H1 (cell line): ENCODE measurements around the gene COL4A2. TPM values are rescaled to one million over a fixed set of nuclear protein-coding genes. Genes with fewer than 3 reads are reported as not detected.

Experiments
- CTCF ChIA-PET: fragments of 300-600 bp; sonication (Branson Sonifier 250); formaldehyde crosslinking; loops from one replicate; lab custom pipeline; 2021; ENCODE audit not compliant: partially characterized antibody; lab: Charles Lee
- POLR2A ChIA-PET: fragments of 300-600 bp; sonication (Branson Sonifier 250); formaldehyde crosslinking; loops from one replicate; lab custom pipeline; 2021; ENCODE audit warnings: inconsistent platforms; ENCODE audit not compliant: partially characterized antibody; lab: Charles Lee
- DNase-seq, 2 experiments: peaks; one replicate each; pipeline versions ENCODE4 v3.0.0 to v3.0.0-alpha.2; 2010 to 2022; ENCODE audit warnings: low spot score in 2 of 2, low read depth in 1 of 2, mixed read lengths in 1 of 2
- FAIRE-seq: peaks from 2 replicates; lab custom pipeline; 2011; peaks lifted over from hg19 to GRCh38; lab: Jason Lieb, UNC
- H2AFZ ChIP-seq: 2 replicates; pipeline ENCODE4 v1.8.1; 2012; ENCODE audit warnings: low read length, inconsistent platforms
- H2AK5ac ChIP-seq: 2 replicates; pipeline ENCODE4 v1.6.1; 2013; ENCODE audit warnings: low read depth, low read length
- H2BK120ac ChIP-seq: replicated peaks from 2 replicates; pipeline ENCODE3; 2013; ENCODE audit warnings: low read depth, low read length, inconsistent platforms
- H2BK12ac ChIP-seq: 2 replicates; pipeline ENCODE4 v1.6.1; 2013; ENCODE audit warnings: low read depth, low read length
- H2BK15ac ChIP-seq: 2 replicates; pipeline ENCODE4 v1.6.1; 2013; ENCODE audit warnings: low read length
- H2BK20ac ChIP-seq: 2 replicates; pipeline ENCODE4 v1.6.1; 2013; ENCODE audit warnings: low read length
- H2BK5ac ChIP-seq: 2 replicates; pipeline ENCODE4 v1.6.1; 2013; ENCODE audit warnings: low read depth, low read length
- H3K14ac ChIP-seq: 2 replicates; pipeline ENCODE4 v1.6.1; 2013; ENCODE audit warnings: inconsistent platforms; ENCODE audit not compliant: insufficient read length
- H3K18ac ChIP-seq: 2 replicates; pipeline ENCODE4 v1.6.1; 2013; ENCODE audit warnings: low read length; ENCODE audit errors: extremely low read depth
- H3K23ac ChIP-seq: 2 replicates; pipeline ENCODE4 v1.6.1; 2013; ENCODE audit warnings: inconsistent platforms; ENCODE audit not compliant: insufficient read length
- H3K23me2 ChIP-seq: 2 replicates; pipeline ENCODE4 v1.6.1; 2013; ENCODE audit warnings: low read depth, low read length
- H3K27ac ChIP-seq: 2 replicates; pipeline ENCODE4 v1.6.1; 2011; ENCODE audit warnings: low read depth, low read length, inconsistent platforms
- H3K27me3 ChIP-seq, 4 experiments: replicated peaks in 1 of 4; 1 replicate in 1 of 4; 2 replicates in 3 of 4; pipeline versions ENCODE4 v1.6.1 to v1.8.1; 2011 to 2013; ENCODE audit warnings: low read length in 3 of 4, mild to moderate bottlenecking in 3 of 4, inconsistent platforms in 2 of 4, mixed read lengths in 2 of 4, moderate library complexity in 1 of 4; ENCODE audit not compliant: control insufficient read depth in 3 of 4, insufficient read depth in 3 of 4; ENCODE audit errors: extremely low read depth in 1 of 4
- H3K36me3 ChIP-seq, 4 experiments: 2 replicates each; pipeline versions ENCODE4 v1.6.1 to v1.8.1; 2011 to 2013; ENCODE audit warnings: mild to moderate bottlenecking in 4 of 4, low read length in 3 of 4, moderate library complexity in 2 of 4, control low read depth in 1 of 4, inconsistent platforms in 1 of 4; ENCODE audit not compliant: insufficient read depth in 4 of 4, control insufficient read depth in 2 of 4
- H3K4ac ChIP-seq: replicated peaks from 2 replicates; pipeline ENCODE3; 2013; ENCODE audit warnings: low read length, low read depth, mixed read lengths, inconsistent platforms; ENCODE audit not compliant: insufficient read length
- H3K4me1 ChIP-seq, 4 experiments: replicated peaks in 1 of 4; 1 replicate in 1 of 4; 2 replicates in 3 of 4; pipeline versions ENCODE4 v1.6.1 to v1.8.1; 2011 to 2013; ENCODE audit warnings: low read length in 3 of 4, inconsistent platforms in 2 of 4, mixed read lengths in 1 of 4; ENCODE audit not compliant: insufficient read depth in 4 of 4, control insufficient read depth in 3 of 4
- H3K4me2 ChIP-seq, 2 experiments: 2 replicates each; pipeline versions ENCODE4 v1.6.1 to v1.8.1; 2011 to 2013; ENCODE audit warnings: low read depth in 2 of 2, low read length in 2 of 2, control low read depth in 1 of 2, inconsistent platforms in 1 of 2, mild to moderate bottlenecking in 1 of 2; ENCODE audit not compliant: insufficient read depth in 1 of 2
- H3K4me3 ChIP-seq, 4 experiments: fragments of 200-600, 300-600 bp in 1 of 4; sonication (generic), shearing (Covaris generic), sonication (Bioruptor Twin) in 1 of 4; 2 replicates each; pipeline versions ENCODE4 v1.5.1 to v1.8.1; 2011 to 2016; ENCODE audit warnings: low read length in 4 of 4, low read depth in 3 of 4, control low read depth in 2 of 4, inconsistent platforms in 2 of 4, mild to moderate bottlenecking in 2 of 4, mixed read lengths in 1 of 4, moderate library complexity in 1 of 4; ENCODE audit not compliant: insufficient read depth in 2 of 4; ENCODE audit errors: extremely low read depth in 1 of 4
- H3K56ac ChIP-seq: replicated peaks from 2 replicates; pipeline ENCODE3; 2013; ENCODE audit warnings: low read depth, mild to moderate bottlenecking, mixed read lengths, low read length, inconsistent platforms; ENCODE audit not compliant: insufficient read length
- H3K79me1 ChIP-seq: 2 replicates; pipeline ENCODE4 v1.6.1; 2013; ENCODE audit warnings: low read depth, low read length, control low read depth
- H3K79me2 ChIP-seq, 2 experiments: 2 replicates each; pipeline versions ENCODE4 v1.6.1 to v1.8.1; 2012 to 2013; ENCODE audit warnings: low read length in 2 of 2, mild to moderate bottlenecking in 2 of 2, inconsistent platforms in 1 of 2; ENCODE audit not compliant: insufficient read depth in 2 of 2, control insufficient read depth in 1 of 2
- H3K9ac ChIP-seq, 4 experiments: replicated peaks in 1 of 4; 1 replicate in 1 of 4; 2 replicates in 3 of 4; pipeline versions ENCODE4 v1.6.1 to v1.8.1; 2011 to 2013; ENCODE audit warnings: low read depth in 3 of 4, low read length in 3 of 4, control low read depth in 2 of 4, mild to moderate bottlenecking in 2 of 4, moderate library complexity in 2 of 4, inconsistent platforms in 1 of 4; ENCODE audit errors: extremely low read depth in 1 of 4
- H3K9me3 ChIP-seq, 2 experiments: 2 replicates each; pipeline versions ENCODE4 v1.6.1 to v1.8.1; 2012 to 2013; ENCODE audit warnings: mild to moderate bottlenecking in 2 of 2, moderate library complexity in 2 of 2, control low read depth in 1 of 2, inconsistent platforms in 1 of 2, low read depth in 1 of 2, low read length in 1 of 2, mixed read lengths in 1 of 2; ENCODE audit not compliant: insufficient read depth in 2 of 2
- H4K20me1 ChIP-seq, 2 experiments: replicated peaks in 1 of 2; 2 replicates each; pipeline versions ENCODE3 to v1.8.1; 2011 to 2013; ENCODE audit warnings: inconsistent platforms in 2 of 2, low read length in 2 of 2, mild to moderate bottlenecking in 1 of 2; ENCODE audit not compliant: insufficient read depth in 2 of 2, control insufficient read depth in 1 of 2
- H4K5ac ChIP-seq: 2 replicates; pipeline ENCODE4 v1.6.1; 2013; ENCODE audit warnings: low read length, low read depth, mixed read lengths, inconsistent platforms; ENCODE audit not compliant: insufficient read length
- H4K8ac ChIP-seq: 2 replicates; pipeline ENCODE4 v1.8.0; 2013; ENCODE audit warnings: mild to moderate bottlenecking, moderate library complexity, low read length, inconsistent platforms; ENCODE audit not compliant: insufficient read depth; ENCODE audit errors: extremely low read depth
- H4K91ac ChIP-seq: replicated peaks from 2 replicates; pipeline ENCODE3; 2013; ENCODE audit warnings: low read length, mixed read lengths, inconsistent platforms; ENCODE audit not compliant: insufficient read length
- BRCA1 ChIP-seq: IDR thresholded peaks from 2 replicates; pipeline ENCODE4 v1.6.1; 2012; ENCODE audit warnings: low read depth, low read length, improper control_type of control experiment
- CBX8 ChIP-seq: fragments of 300-800, 300-1000 bp; sonication (generic); IDR thresholded peaks from 2 replicates; pipeline ENCODE4 v1.7.1; 2016; ENCODE audit warnings: low read depth, low read length, borderline replicate concordance
- CHD1 ChIP-seq: IDR thresholded peaks from 2 replicates; pipeline ENCODE4 v1.6.1; 2012; ENCODE audit warnings: low read depth, low read length, improper control_type of control experiment
- GTF2F1 ChIP-seq: IDR thresholded peaks from 2 replicates; pipeline ENCODE4 v1.6.1; 2012; ENCODE audit warnings: low read depth, low read length, improper control_type of control experiment, borderline replicate concordance
- HDAC2 ChIP-seq, 2 experiments: fragments of 300-600 bp in 1 of 2; sonication (generic) in 1 of 2; IDR thresholded peaks; 2 replicates each; pipeline ENCODE4 v1.6.1; 2011 to 2012; ENCODE audit warnings: low read depth in 2 of 2, low read length in 2 of 2, mild to moderate bottlenecking in 2 of 2, moderate library complexity in 2 of 2, borderline replicate concordance in 1 of 2, inconsistent platforms in 1 of 2
- KDM1A ChIP-seq: fragments of 200-600, 300-600 bp; sonication (generic); IDR thresholded peaks from 2 replicates; pipeline ENCODE4 v1.7.1; 2016; ENCODE audit warnings: mild to moderate bottlenecking, low read length, borderline replicate concordance
- KDM5A ChIP-seq: fragments of 200-600 bp; IDR thresholded peaks from 2 replicates; pipeline ENCODE4 v1.7.1; 2012; ENCODE audit warnings: mild to moderate bottlenecking, low read length, inconsistent platforms, mixed read lengths
- PHF8 ChIP-seq: fragments of 200-600 bp; sonication (generic); conservative IDR thresholded peaks from 2 replicates; pipeline ENCODE4 v1.7.1; 2012; ENCODE audit warnings: low read depth, mild to moderate bottlenecking, inconsistent platforms, low read length, moderate library complexity
- RFX5 ChIP-seq: IDR thresholded peaks from 2 replicates; pipeline ENCODE4 v1.6.1; 2011; ENCODE audit warnings: low read depth, low read length, improper control_type of control experiment, borderline replicate concordance
- SIN3A ChIP-seq, 2 experiments: IDR thresholded peaks in 1 of 2; conservative IDR thresholded peaks in 1 of 2; 2 replicates each; pipeline ENCODE4 v1.6.1; 2011 to 2012; ENCODE audit warnings: low read length in 2 of 2, improper control_type of control experiment in 1 of 2, low read depth in 1 of 2, mild to moderate bottlenecking in 1 of 2
- SIRT6 ChIP-seq: IDR thresholded peaks from one replicate; pipeline ENCODE4 v1.7.1; 2012; ENCODE audit warnings: low read length, inconsistent platforms
- TAF7 ChIP-seq: optimal IDR thresholded peaks from 2 replicates; pipeline ENCODE3; 2011; ENCODE audit warnings: low read depth, mild to moderate bottlenecking, inconsistent platforms, low read length, moderate library complexity, borderline replicate concordance
- ZNF274 ChIP-seq: IDR thresholded peaks from 2 replicates; pipeline ENCODE4 v1.7.0; 2012; ENCODE audit warnings: low read length, borderline replicate concordance; ENCODE audit errors: extremely low read depth
- WGBS, 2 experiments: shearing (Covaris generic) in 1 of 2; methylation state at CpG; one replicate each; pipeline versions ENCODE4 v1.1.6 to v1.1.7; 2013 to 2015; ENCODE audit warnings: low lambda C conversion rate in 2 of 2, mixed read lengths in 2 of 2, inconsistent platforms in 1 of 2, low coverage in 1 of 2, missing lambda C conversion rate in 1 of 2; ENCODE audit not compliant: insufficient replicate concordance in 2 of 2, insufficient coverage in 1 of 2, insufficient read length in 1 of 2; ENCODE audit errors: extremely low coverage in 1 of 2, missing lambda C conversion rate in 1 of 2; 5-methylcytosine and 5-hydroxymethylcytosine counted together
- polyA plus RNA-seq, 7 experiments: library from polyadenylated mRNA; depleted of rRNA in 3 of 7; stranded (reverse) in 5 of 7; unstranded in 2 of 7; fragments of >200 nt in 5 of 7; fragments of 200-250 nt in 2 of 7; gene quantifications; 1 replicate in 5 of 7; 2 replicates in 1 of 7; 4 replicates in 1 of 7; pipeline versions ENCODE4 v1.2.1 to v1.2.3, GENCODE V29; 2011 to 2013; ENCODE audit warnings: missing spikeins in 2 of 7, mixed read lengths in 2 of 7
- total RNA-seq: library from RNA; stranded (reverse); fragmentation: NEBNext Ultra II Directional; extraction: Animal tissue kit (Norgen Biotek cat#: 25700); gene quantifications from 2 replicates; pipeline ENCODE4 v1.2.1, GENCODE V29; 2021

Gene COL4A2
- total and polyA plus RNA-seq, 2 of the 8 experiments (the other 6 are each of a cell fraction or from before 2014, with no cell fraction given) = 80.4 to 87.3 TPM

GRCh38 chr13:110438776-110439175 is 131.7 kb downstream of the COL4A2 start:
- Histone ChIP-seq H3K36me3 (peaks cover 0 to 16% (median 4%) of the 10 kb centered on the region in 4 experiments; a peak in 6 of 8 replicates), H2BK12ac (no peak overlapping the region), H3K79me1 (no peaks in the 10 kb centered on the region), H4K20me1 (peaks cover 0 to 1% of the 10 kb centered on the region in 2 experiments), H2BK20ac (no peak overlapping the region), H3K9ac (no peak overlapping the region), H2BK5ac (no peak overlapping the region), H3K14ac (no peak overlapping the region), H2AK5ac (no peak overlapping the region), H3K27ac (no peak overlapping the region), H2BK15ac (no peak overlapping the region), H4K91ac (no peak overlapping the region), H3K4me1 (no peaks in the 10 kb centered on the region), H3K27me3 (no peaks in the 10 kb centered on the region), H3K79me2 (no peaks in the 10 kb centered on the region), H3K4ac (no peak overlapping the region), H4K5ac (no peak overlapping the region), H3K18ac (no peak overlapping the region), H3K9me3 (no peaks in the 10 kb centered on the region), H2AFZ (no peak overlapping the region), H3K23ac (no peak overlapping the region), H3K56ac (no peak overlapping the region), H3K4me3 (no peak overlapping the region), H3K23me2 (no peaks in the 10 kb centered on the region), H2BK120ac (no peak overlapping the region), H4K8ac (no peak overlapping the region), H3K4me2 (no peak overlapping the region)
- FAIRE-seq (no peak), DNase-seq (no peak)
- CTCF ChIA-PET = interaction anchor here (2.4 kb wide), 1 partner anchor 17 kb away, joined by 7 read pairs; no protein-coding TSS in a partner anchor
- POLR2A ChIA-PET = no interaction called here
- TF ChIP-seq SIRT6 (no peak), BRCA1 (no peak), CBX8 (no peak), PHF8 (no peak), SIN3A (conservative IDR thresholded peaks at IDR 0.05 in 1 of 2, IDR thresholded peaks at IDR 0.05 in 1 of 2; ENCODE audit: low read depth in 1 of 2, low read length in 2 of 2) (no peak), KDM5A (no peak), KDM1A (no peak), ZNF274 (no peak), GTF2F1 (no peak), HDAC2 (IDR thresholded peaks at IDR 0.05; ENCODE audit: borderline replicate concordance in 1 of 2, low read depth in 2 of 2, low read length in 2 of 2) (no peak), RFX5 (no peak), CHD1 (no peak), TAF7 (no peak)
- WGBS, 2 experiments = 92% methylated on average over 16 of the region's 16 CpGs; no CpG with 5 or more reads in 1 of the 2 experiments
